ENCODE data around the gene KDF1.

The KDF1 gene

DNA sequence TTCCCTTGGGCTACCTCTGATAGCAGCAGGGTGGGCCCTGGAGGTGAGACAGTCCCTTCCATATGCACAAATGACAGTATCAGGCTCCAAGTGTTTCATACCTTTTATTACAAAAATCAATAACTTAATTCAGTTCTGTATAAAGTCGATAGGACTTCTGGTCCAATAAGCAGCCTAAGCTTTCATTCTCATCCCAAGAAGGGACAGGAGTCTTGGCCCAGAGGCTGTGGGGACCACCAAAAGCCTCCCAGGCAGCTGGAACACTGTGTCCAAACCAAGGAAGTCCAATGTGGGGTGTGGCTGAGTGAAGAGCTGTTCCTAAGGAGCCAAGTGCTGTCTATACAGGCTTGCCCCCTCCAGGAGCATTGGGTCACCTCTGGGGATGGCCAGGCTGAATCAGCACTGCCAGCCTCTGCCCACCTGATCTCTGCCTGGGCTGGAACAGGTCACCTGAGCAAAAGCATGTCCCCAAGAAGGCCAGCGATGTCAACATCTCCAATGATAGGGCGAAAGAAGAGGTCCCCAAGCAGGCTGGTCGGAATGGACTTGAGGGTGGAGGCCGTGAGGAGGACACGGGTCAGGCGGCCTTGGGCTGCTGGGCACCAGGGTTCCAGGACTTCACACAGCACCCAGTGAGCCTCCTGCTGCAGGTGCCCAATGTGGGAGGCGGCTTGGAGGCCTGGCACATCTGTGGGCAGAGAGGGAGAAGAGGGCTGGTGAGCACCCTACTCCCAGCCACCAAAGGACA, 48.7 kb downstream of the KDF1 start:
- no peak for DNase-seq

DNA sequence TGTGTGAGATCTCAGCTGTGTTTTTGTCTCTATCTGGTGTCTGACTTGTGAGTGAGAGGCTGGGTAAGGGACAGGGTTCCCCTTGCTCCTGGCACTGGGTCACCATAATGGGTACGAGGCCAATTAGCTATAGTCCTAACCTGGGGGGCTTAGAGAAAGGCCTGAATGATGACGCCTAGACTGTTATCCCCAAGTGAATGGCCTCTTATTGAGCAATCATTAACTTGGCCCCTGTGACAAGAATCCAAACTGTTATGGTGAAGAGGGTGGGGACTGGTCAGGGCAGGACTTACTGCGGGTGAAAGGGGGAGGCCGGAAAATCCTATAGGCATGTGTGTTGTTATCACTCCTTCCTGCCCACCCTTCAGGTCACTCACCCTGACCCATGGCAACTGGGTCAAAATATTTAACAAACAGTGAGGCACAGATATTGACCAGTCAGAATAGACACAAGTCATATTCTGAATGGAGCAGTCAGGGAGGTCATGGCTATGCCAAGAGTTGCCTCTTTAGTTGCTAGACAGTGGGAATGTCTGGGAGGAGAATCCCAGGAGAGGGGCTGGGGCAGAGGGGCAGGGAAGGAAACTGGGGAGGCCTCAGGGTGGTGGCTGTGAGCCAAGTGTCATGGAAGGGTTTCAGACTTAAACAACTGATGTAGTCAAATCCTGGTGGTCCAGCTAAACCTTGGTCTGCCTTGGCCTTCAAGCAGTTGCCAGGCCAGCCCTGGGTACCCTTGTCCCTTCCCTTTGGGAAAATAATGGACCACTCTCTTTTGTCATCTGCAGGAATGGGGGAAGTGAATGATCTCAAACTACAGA, 49.7 kb downstream of the KDF1 start:
- no peak for DNase-seq

DNA sequence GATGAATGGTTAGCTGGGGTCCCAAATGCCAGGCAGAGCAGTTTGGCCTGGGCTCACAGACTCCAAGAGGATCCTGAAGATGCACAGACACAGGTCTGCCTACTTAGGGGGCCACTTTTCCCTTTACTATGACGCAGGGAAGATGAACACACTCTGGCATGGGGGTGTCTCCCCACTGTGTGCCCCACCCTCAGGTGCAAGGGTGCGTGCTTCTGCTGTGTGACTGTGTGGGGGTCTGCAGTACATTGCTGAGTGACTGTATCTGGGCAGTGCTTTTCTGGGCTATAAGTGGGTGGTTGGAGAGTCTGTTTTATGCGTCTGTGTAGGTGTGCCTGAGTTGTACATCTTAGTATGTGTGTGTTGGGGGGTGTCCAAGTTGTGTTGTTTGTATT, 50.3 kb downstream of the KDF1 start:
- no peak for DNase-seq

DNA sequence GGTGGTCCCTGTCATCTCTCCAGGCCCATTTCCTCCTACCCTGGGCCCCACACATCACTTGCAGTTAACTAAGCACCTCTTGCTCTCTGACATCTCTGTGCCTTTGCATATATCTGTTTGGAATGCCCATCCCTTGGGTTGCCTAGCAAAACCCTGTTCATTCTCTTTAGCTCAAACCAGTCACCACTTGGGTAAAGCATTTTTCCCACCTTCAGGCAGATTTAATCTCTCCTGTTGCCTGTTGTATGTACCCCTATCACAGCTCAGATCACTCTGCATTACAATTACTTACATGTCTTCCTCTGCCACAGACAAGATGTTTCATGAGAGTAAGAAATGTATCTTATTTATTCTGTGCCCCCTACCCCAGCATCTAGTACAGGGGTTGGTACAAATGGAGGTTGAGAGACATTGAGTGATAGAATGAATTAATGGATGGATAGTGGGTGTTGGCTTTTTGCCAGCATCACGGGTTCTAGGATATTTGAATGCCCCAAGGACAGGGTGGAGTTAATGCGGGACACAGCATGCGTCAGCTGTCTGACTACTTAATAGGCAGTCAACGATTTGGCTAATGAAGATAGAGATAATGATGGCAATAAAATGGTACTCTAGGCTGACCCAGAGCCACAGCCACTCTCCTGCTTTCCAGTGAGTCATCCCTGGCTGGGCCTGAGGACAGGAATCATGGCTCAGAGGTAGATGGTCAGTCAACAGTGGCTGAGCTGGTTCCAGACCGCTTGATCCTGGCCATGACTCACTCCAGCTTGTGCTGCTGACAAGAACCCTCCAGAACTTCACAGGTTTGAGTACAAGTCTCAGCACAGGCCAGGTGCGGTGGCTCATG, 53.0 kb downstream of the KDF1 start:
- no peak for DNase-seq

DNA sequence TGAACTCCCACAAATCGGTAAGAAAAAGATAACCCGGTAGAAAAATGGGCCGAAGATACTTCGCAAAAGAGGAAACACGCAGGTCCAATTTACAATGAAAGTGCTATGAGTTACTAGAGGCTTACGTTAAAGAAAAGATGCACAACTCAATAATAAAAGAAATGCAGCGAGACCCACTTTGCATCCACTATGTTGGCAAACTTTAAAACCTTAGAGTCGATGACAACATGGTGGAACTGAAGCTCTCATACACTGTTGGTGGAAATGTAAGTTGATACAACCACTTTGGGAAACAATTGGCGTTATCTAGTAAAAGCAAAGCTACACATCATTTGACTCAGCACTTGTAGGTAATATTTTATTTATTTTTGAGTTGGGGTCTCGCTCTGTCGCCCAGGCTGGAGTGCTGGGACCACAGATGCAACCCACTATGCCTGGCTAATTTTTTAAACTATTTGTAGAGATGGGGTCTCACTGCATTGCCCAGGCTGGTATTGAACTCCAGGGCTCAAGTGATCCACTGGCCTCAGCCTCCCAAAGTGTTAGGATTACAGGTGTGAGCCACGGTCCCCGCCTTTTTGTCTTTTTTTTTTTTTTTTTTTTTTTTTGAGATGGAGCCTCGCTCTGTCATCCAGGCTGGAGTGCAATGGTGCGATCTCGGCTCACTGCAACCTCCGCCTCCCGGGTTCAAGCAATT, 59.3 kb downstream of the KDF1 start:
- DNase-seq, result no peak

DNA sequence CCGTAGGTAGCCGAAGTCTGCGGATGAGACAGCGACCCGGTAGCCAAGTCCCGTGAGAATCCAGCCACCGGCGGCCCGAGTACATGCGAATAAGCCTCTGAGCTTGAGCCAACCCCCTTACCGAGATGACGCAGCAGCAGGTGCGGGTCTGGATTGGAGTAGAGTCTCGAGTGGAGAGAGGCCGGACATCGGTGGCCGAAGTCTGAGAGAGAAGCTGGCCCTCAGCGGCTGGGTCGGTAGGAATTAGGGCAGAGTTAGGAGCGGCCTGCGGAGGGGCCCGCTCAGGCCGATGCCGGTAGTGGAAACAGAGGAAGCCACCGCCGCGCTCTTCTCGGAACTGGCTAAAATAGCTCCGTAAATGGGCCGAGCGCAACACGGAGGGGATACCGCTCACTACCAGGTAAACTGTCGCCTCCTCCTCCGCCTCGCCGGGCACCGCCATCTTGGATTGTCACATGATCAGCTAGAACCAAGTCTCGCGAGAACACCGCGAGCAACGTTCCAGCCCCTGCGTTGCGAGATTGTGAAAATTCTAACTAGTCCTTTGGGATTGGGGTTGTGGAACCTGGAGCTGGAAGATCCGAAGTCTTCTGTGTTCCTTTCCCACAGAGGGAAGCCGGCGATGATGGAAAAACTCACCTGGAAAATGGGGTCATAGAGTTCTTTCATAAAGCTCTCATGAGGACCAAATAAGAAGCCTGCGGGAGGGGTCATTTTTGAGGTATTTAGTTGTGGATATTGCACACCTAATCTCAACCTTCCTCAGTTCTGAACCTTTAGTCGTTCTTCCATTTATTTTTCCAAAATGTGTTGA, 60.1 kb downstream of the KDF1 start, which contains the start of gene GPATCH3:
Gene GPATCH3 (minus strand): TSS at position 467 of the 814 bp plus-strand sequence. CDS start 25 bp downstream, at position 442.
- DNase-seq, result peak; percentile 54
